H9 (cell line): ENCODE measurements around the gene ENO1. TPM values are rescaled to one million over a fixed set of nuclear protein-coding genes. Genes with fewer than 3 reads are reported as not detected.

Source experiments
- DNase-seq: peaks from one replicate; pipeline ENCODE4 v3.0.0-alpha.2; 2017
- H2AFZ ChIP-seq: one replicate; pipeline ENCODE4 v1.6.1; 2013; ENCODE audit warnings: mild to moderate bottlenecking, low read length, control low read depth, moderate library complexity
- H2AK5ac ChIP-seq: 2 replicates; pipeline ENCODE4 v1.6.1; 2013; ENCODE audit warnings: low read length, control low read depth, mixed read lengths; ENCODE audit not compliant: insufficient read length
- H2BK120ac ChIP-seq: one replicate; pipeline ENCODE4 v1.6.1; 2013; ENCODE audit warnings: low read depth, mild to moderate bottlenecking, low read length, control low read depth, inconsistent platforms; ENCODE audit not compliant: poor library complexity, severe bottlenecking
- H2BK12ac ChIP-seq: 2 replicates; pipeline ENCODE4 v1.6.1; 2013; ENCODE audit warnings: low read length, control low read depth, mixed read lengths, low read depth; ENCODE audit not compliant: insufficient read length
- H2BK15ac ChIP-seq: 2 replicates; pipeline ENCODE4 v1.6.1; 2013; ENCODE audit warnings: low read depth, low read length, control low read depth
- H2BK20ac ChIP-seq: one replicate; pipeline ENCODE4 v1.6.1; 2013; ENCODE audit warnings: low read depth, mild to moderate bottlenecking, low read length, control low read depth, inconsistent platforms; ENCODE audit not compliant: poor library complexity, severe bottlenecking
- H2BK5ac ChIP-seq: 2 replicates; pipeline ENCODE4 v1.6.1; 2013; ENCODE audit warnings: low read length, control low read depth, mixed read lengths; ENCODE audit not compliant: insufficient read length
- H3K14ac ChIP-seq: 2 replicates; pipeline ENCODE4 v1.6.1; 2013; ENCODE audit warnings: low read length, control low read depth; ENCODE audit not compliant: insufficient read depth
- H3K18ac ChIP-seq: 2 replicates; pipeline ENCODE4 v1.6.1; 2013; ENCODE audit warnings: low read depth, mild to moderate bottlenecking, mixed read lengths, low read length, control low read depth; ENCODE audit not compliant: insufficient read length
- H3K23ac ChIP-seq: 2 replicates; pipeline ENCODE4 v1.6.1; 2013; ENCODE audit warnings: low read length, control low read depth, mixed read lengths, low read depth; ENCODE audit not compliant: insufficient read length
- H3K23me2 ChIP-seq: 2 replicates; pipeline ENCODE4 v1.6.1; 2013; ENCODE audit warnings: low read depth, mild to moderate bottlenecking, mixed read lengths, low read length, control low read depth; ENCODE audit not compliant: insufficient read length, poor library complexity, severe bottlenecking
- H3K27ac ChIP-seq: 2 replicates; pipeline ENCODE4 v1.5.1; 2013; ENCODE audit warnings: low read length, control low read depth, mixed read lengths, low read depth; ENCODE audit not compliant: insufficient read length
- H3K27me3 ChIP-seq: 2 replicates; pipeline ENCODE4 v1.6.1; 2013; ENCODE audit warnings: low read length, control low read depth, inconsistent platforms; ENCODE audit not compliant: insufficient read depth
- H3K4ac ChIP-seq: 2 replicates; pipeline ENCODE4 v1.6.1; 2013; ENCODE audit warnings: low read depth, mild to moderate bottlenecking, control low read depth, inconsistent platforms, low read length, moderate library complexity
- H3K4me1 ChIP-seq: 2 replicates; pipeline ENCODE4 v1.6.1; 2013; ENCODE audit warnings: low read length, control low read depth, inconsistent platforms; ENCODE audit not compliant: insufficient read depth
- H3K4me2 ChIP-seq: 2 replicates; pipeline ENCODE4 v1.6.1; 2013; ENCODE audit warnings: low read length, control low read depth, mixed read lengths; ENCODE audit not compliant: insufficient read length, insufficient read depth
- H3K56ac ChIP-seq: 2 replicates; pipeline ENCODE4 v1.6.1; 2013; ENCODE audit warnings: low read depth, mild to moderate bottlenecking, mixed read lengths, low read length, control low read depth; ENCODE audit not compliant: insufficient read length
- H3K79me1 ChIP-seq: 2 replicates; pipeline ENCODE4 v1.6.1; 2013; ENCODE audit warnings: low read depth, mild to moderate bottlenecking, moderate library complexity, low read length, control low read depth, inconsistent platforms; ENCODE audit not compliant: insufficient read depth, poor library complexity, severe bottlenecking
- H3K79me2 ChIP-seq: 2 replicates; pipeline ENCODE4 v1.6.1; 2013; ENCODE audit warnings: low read length, control low read depth, inconsistent platforms; ENCODE audit not compliant: insufficient read depth
- H3K9ac ChIP-seq: 2 replicates; pipeline ENCODE4 v1.6.1; 2013; ENCODE audit warnings: low read length, control low read depth, mixed read lengths; ENCODE audit not compliant: insufficient read length; ENCODE audit errors: extremely low read depth
- H3K9me3 ChIP-seq: one replicate; pipeline ENCODE4 v1.6.1; 2013; ENCODE audit warnings: low read depth, low read length, inconsistent platforms; ENCODE audit not compliant: control insufficient read depth
- H3T11ph ChIP-seq: one replicate; pipeline ENCODE4 v1.6.1; 2013; ENCODE audit warnings: mild to moderate bottlenecking, low read length, control low read depth, inconsistent platforms
- H4K20me1 ChIP-seq: one replicate; pipeline ENCODE4 v1.6.1; 2013; ENCODE audit not compliant: control insufficient read depth, insufficient read length, insufficient read depth
- H4K5ac ChIP-seq: 2 replicates; pipeline ENCODE4 v1.6.1; 2013; ENCODE audit warnings: low read depth, mild to moderate bottlenecking, mixed read lengths, low read length, control low read depth; ENCODE audit not compliant: insufficient read length
- H4K8ac ChIP-seq: replicated peaks from 2 replicates; pipeline ENCODE4 v1.6.1; 2013; ENCODE audit warnings: low read length, control low read depth, mixed read lengths, low read depth; ENCODE audit not compliant: insufficient read length
- H4K91ac ChIP-seq: 2 replicates; pipeline ENCODE4 v1.6.1; 2013; ENCODE audit warnings: low read depth, mild to moderate bottlenecking, moderate library complexity, mixed read lengths, low read length, control low read depth; ENCODE audit not compliant: insufficient read length
- H3K27ac Mint-ChIP-seq, 3 experiments: 2 replicates in 2 of 3; 3 replicates in 1 of 3; pipeline ENCODE4 v1.8.0; 2020 to 2021; ENCODE audit warnings: mixed read lengths in 3 of 3, mild to moderate bottlenecking in 1 of 3, moderate library complexity in 1 of 3
- H3K27me3 Mint-ChIP-seq: 2 replicates; pipeline ENCODE4 v1.8.0; 2021; ENCODE audit warnings: low read depth, mild to moderate bottlenecking, moderate library complexity, mixed read lengths
- H3K36me3 Mint-ChIP-seq, 3 experiments: 2 replicates in 2 of 3; 3 replicates in 1 of 3; pipeline ENCODE4 v1.8.0; 2020 to 2021; ENCODE audit warnings: low read depth in 3 of 3, mixed read lengths in 3 of 3; ENCODE audit not compliant: insufficient read depth in 1 of 3
- H3K4me1 Mint-ChIP-seq, 2 experiments: 2 replicates each; pipeline ENCODE4 v1.8.0; 2020; ENCODE audit warnings: mixed read lengths in 2 of 2
- H3K4me3 Mint-ChIP-seq, 2 experiments: 2 replicates in 1 of 2; 3 replicates in 1 of 2; pipeline ENCODE4 v1.8.0; 2020 to 2021; ENCODE audit warnings: mild to moderate bottlenecking in 2 of 2, mixed read lengths in 2 of 2, moderate library complexity in 1 of 2
- H3K9me3 Mint-ChIP-seq, 2 experiments: 2 replicates in 1 of 2; 3 replicates in 1 of 2; pipeline ENCODE4 v1.8.0; 2020; ENCODE audit warnings: mild to moderate bottlenecking in 2 of 2, mixed read lengths in 2 of 2, moderate library complexity in 1 of 2
- WGBS: extraction: QIAGEN DNeasy Blood & Tissue Kit; methylation state at CpG from one replicate; pipeline ENCODE4 v1.1.7; 2013; ENCODE audit warnings: missing lambda C conversion rate, low lambda C conversion rate, mixed read lengths; ENCODE audit not compliant: insufficient read length; ENCODE audit errors: extremely low coverage; 5-methylcytosine and 5-hydroxymethylcytosine counted together
- total RNA-seq: library from RNA; stranded (reverse); gene quantifications from 2 replicates; pipeline ENCODE4 v1.2.1, GENCODE V29; 2021
- TF ChIP-seq, protein P1 (sequence below): fragments of 200-600 bp; sonication (generic); conservative IDR thresholded peaks from 3 replicates; pipeline ENCODE4 v1.8.0; 2021; ENCODE audit warnings: antibody characterized with exemption, mild to moderate bottlenecking

The ENO1 gene
- total RNA-seq, 1 experiment from 2014 or later: 1,781 TPM

DNA sequence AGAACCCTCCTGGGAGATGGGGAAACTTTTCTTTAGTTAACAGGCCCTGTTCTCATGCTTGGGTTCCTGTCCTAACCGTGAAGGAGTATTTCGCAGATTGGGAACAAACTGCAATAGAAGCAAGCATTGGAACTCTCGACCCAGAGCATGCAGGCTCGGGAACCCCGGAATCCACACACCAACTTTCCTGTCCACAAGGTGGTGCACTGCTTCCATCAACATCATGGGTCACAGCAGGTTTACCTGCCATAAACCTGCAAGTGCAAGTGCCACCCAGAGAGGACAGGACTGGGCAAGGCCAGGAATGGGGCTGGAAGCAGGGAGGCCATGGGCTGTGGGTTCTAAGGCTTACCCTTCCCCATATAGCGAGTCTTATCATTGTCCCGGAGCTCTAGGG, 6.9 kb downstream of the ENO1 start:
- no peak overlapping the region for H3K14ac ChIP-seq
- H4K91ac ChIP-seq: no peak overlapping the region
- H3K36me3 Mint-ChIP-seq: peaks cover 87 to 98% (median 93%) of the 10 kb centered on the region in 3 experiments
- WGBS: no CpG with 5 or more reads among the region's 7 CpGs
- no peaks in the 10 kb centered on the region; a peak in 1 of 5 replicates for H3K9me3 Mint-ChIP-seq
- no peaks in the 10 kb centered on the region for H3K27me3 ChIP-seq
- H3K18ac ChIP-seq: no peak overlapping the region
- TF ChIP-seq, protein P1, sequence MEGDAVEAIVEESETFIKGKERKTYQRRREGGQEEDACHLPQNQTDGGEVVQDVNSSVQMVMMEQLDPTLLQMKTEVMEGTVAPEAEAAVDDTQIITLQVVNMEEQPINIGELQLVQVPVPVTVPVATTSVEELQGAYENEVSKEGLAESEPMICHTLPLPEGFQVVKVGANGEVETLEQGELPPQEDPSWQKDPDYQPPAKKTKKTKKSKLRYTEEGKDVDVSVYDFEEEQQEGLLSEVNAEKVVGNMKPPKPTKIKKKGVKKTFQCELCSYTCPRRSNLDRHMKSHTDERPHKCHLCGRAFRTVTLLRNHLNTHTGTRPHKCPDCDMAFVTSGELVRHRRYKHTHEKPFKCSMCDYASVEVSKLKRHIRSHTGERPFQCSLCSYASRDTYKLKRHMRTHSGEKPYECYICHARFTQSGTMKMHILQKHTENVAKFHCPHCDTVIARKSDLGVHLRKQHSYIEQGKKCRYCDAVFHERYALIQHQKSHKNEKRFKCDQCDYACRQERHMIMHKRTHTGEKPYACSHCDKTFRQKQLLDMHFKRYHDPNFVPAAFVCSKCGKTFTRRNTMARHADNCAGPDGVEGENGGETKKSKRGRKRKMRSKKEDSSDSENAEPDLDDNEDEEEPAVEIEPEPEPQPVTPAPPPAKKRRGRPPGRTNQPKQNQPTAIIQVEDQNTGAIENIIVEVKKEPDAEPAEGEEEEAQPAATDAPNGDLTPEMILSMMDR: peak; percentile 63
- no peak overlapping the region for H3K4ac ChIP-seq
- no peak overlapping the region for H3T11ph ChIP-seq
- H3K79me2 ChIP-seq: peaks cover 15% of the 10 kb centered on the region; the same call in 1 of the 2 replicates
- no peak for DNase-seq
- H2BK12ac ChIP-seq: no peak overlapping the region
- no peak overlapping the region for H2BK5ac ChIP-seq
- no peak overlapping the region for H2AK5ac ChIP-seq
- H3K27ac Mint-ChIP-seq: peak overlapping the region in 2 of 3 experiments; percentile 68 to 94; a peak in 5 of 7 replicates
- H3K23ac ChIP-seq: no peak overlapping the region
- no peak overlapping the region for H3K27ac ChIP-seq
- H2BK20ac ChIP-seq: no peak overlapping the region
- H3K4me1 Mint-ChIP-seq: peaks cover 62 to 75% of the 10 kb centered on the region in 2 experiments
- peaks cover 11% of the 10 kb centered on the region for H3K79me1 ChIP-seq
- H2BK15ac ChIP-seq: no peak overlapping the region
- H2AFZ ChIP-seq: no peak overlapping the region
- H4K8ac ChIP-seq: no peak overlapping the region
- no peaks in the 10 kb centered on the region for H4K20me1 ChIP-seq
- H3K27me3 Mint-ChIP-seq: no peaks in the 10 kb centered on the region
- no peaks in the 10 kb centered on the region for H3K23me2 ChIP-seq
- H2BK120ac ChIP-seq: no peak overlapping the region
- no peaks in the 10 kb centered on the region for H3K9me3 ChIP-seq
- no peak overlapping the region for H3K56ac ChIP-seq
- H4K5ac ChIP-seq: no peak overlapping the region
- peaks cover 8% of the 10 kb centered on the region; the same call in 1 of the 2 replicates for H3K4me1 ChIP-seq
- H3K4me2 ChIP-seq: no peak overlapping the region
- H3K4me3 Mint-ChIP-seq: no peak overlapping the region
- H3K9ac ChIP-seq: no peak overlapping the region
